ENCODE data around the gene CACNA1S.

The CACNA1S gene

GRCh38 chr1:201026836-201027235, 85.4 kb downstream of the CACNA1S start:
- no peak for DNase-seq (ENCODE audit: low spot score)

- no peak for DNase-seq (ENCODE audit: low spot score)
Observed at GRCh38 chr1:201026234-201026633, 86.0 kb downstream of the CACNA1S start.

- DNase-seq (ENCODE audit: low spot score): peak; percentile 68
Observed at GRCh38 chr1:201025571-201026002, 86.6 kb downstream of the CACNA1S start.

GRCh38 chr1:201024625-201024998, 87.6 kb downstream of the CACNA1S start:
- no peak for DNase-seq (ENCODE audit: low spot score)

- no peak for DNase-seq (ENCODE audit: low spot score)
Observed at GRCh38 chr1:201023920-201024624, 88.2 kb downstream of the CACNA1S start.

- DNase-seq (ENCODE audit: low spot score): peak; percentile 97
Observed at GRCh38 chr1:201023517-201023902, 88.7 kb downstream of the CACNA1S start, which contains the start of gene KIF21B. KIF21B (minus strand) TSS chr1:201023714; CDS start chr1:201023383, 331 bp downstream.

GRCh38 chr1:201022820-201023516, 89.3 kb downstream of the CACNA1S start:
- DNase-seq (ENCODE audit: low spot score): no peak

- DNase-seq (ENCODE audit: low spot score): no peak
Observed at GRCh38 chr1:201022493-201022819, 89.8 kb downstream of the CACNA1S start.

- DNase-seq (ENCODE audit: low spot score): no peak
Observed at GRCh38 chr1:201021630-201022492, 90.4 kb downstream of the CACNA1S start.

GRCh38 chr1:201020721-201021629, 91.3 kb downstream of the CACNA1S start:
- DNase-seq (ENCODE audit: low spot score): peak; percentile 67

- no peak for DNase-seq (ENCODE audit: low spot score)
Observed at GRCh38 chr1:201020040-201020591, 92.1 kb downstream of the CACNA1S start.

GRCh38 chr1:201019321-201019977, 92.8 kb downstream of the CACNA1S start:
- DNase-seq (ENCODE audit: low spot score): no peak

- no peak for DNase-seq (ENCODE audit: low spot score)
Observed at GRCh38 chr1:201017828-201018163, 94.4 kb downstream of the CACNA1S start.

- DNase-seq (ENCODE audit: low spot score): no peak
Observed at GRCh38 chr1:201016943-201017827, 95.0 kb downstream of the CACNA1S start.

- no peak for DNase-seq (ENCODE audit: low spot score)
Observed at GRCh38 chr1:201016211-201016651, 96.0 kb downstream of the CACNA1S start.

- DNase-seq (ENCODE audit: low spot score): no peak
Observed at GRCh38 chr1:201015551-201016091, 96.6 kb downstream of the CACNA1S start.

GRCh38 chr1:201014816-201015200, 97.4 kb downstream of the CACNA1S start:
- DNase-seq (ENCODE audit: low spot score): no peak

GRCh38 chr1:201013991-201014815, 98.0 kb downstream of the CACNA1S start:
- DNase-seq (ENCODE audit: low spot score): peak; percentile 71

Measured in iPS-NIHi11 (cell line).